GM23248 (cell line): Measurements from ENCODE around the gene MAT2A. TPM values are rescaled to one million over a fixed set of nuclear protein-coding genes. Genes with fewer than 3 reads are reported as not detected.
A peak's percentile ranks its signal among the peaks of the same experiment; 100 is the strongest.

ENCODE experiments used
- DNase-seq: peaks from one replicate; pipeline ENCODE4 v3.0.0-alpha.2; 2015
- H2AFZ ChIP-seq: fragments of 200-600 bp; sonication (generic); 2 replicates; pipeline ENCODE4 v1.6.1; 2016; ENCODE audit warnings: antibody characterized with exemption
- H3F3A ChIP-seq: fragments of 200-600 bp; sonication (generic); 2 replicates; pipeline ENCODE4 v1.6.1; 2016; ENCODE audit warnings: mild to moderate bottlenecking, antibody characterized with exemption, mixed run types; ENCODE audit not compliant: insufficient read depth
- H3K27ac ChIP-seq: fragments of 200-600 bp; sonication (generic); 2 replicates; pipeline ENCODE4 v1.5.1; 2016; ENCODE audit warnings: mild to moderate bottlenecking
- H3K27me3 ChIP-seq: fragments of 200-600 bp; sonication (generic); replicated peaks from 2 replicates; pipeline ENCODE4 v1.6.1; 2016; ENCODE audit warnings: mild to moderate bottlenecking; ENCODE audit not compliant: insufficient read depth
- H3K36me3 ChIP-seq: fragments of 200-600 bp; sonication (generic); 2 replicates; pipeline ENCODE4 v1.6.1; 2016; ENCODE audit warnings: low read depth, mild to moderate bottlenecking
- H3K4me1 ChIP-seq: fragments of 200-600 bp; sonication (generic); 2 replicates; pipeline ENCODE4 v1.6.1; 2016; ENCODE audit warnings: mild to moderate bottlenecking; ENCODE audit not compliant: insufficient read depth
- H3K4me2 ChIP-seq: fragments of 200-600 bp; sonication (generic); one replicate; pipeline ENCODE4 v1.6.1; 2016; ENCODE audit warnings: mild to moderate bottlenecking; ENCODE audit not compliant: unreplicated experiment
- H3K4me3 ChIP-seq: fragments of 200-600 bp; sonication (generic); 2 replicates; pipeline ENCODE4 v1.5.1; 2016; ENCODE audit warnings: mild to moderate bottlenecking
- H3K79me2 ChIP-seq: fragments of 200-600 bp; sonication (generic); 2 replicates; pipeline ENCODE4 v1.6.1; 2016; ENCODE audit warnings: mild to moderate bottlenecking; ENCODE audit not compliant: insufficient read depth
- H3K9ac ChIP-seq: fragments of 200-600 bp; sonication (generic); 2 replicates; pipeline ENCODE4 v1.6.1; 2016; ENCODE audit warnings: mild to moderate bottlenecking
- H3K9me2 ChIP-seq: fragments of 200-600 bp; sonication (generic); 2 replicates; pipeline ENCODE4 v1.6.1; 2016; ENCODE audit warnings: mixed run types, mild to moderate bottlenecking, moderate library complexity; ENCODE audit not compliant: insufficient read depth
- H3K9me3 ChIP-seq: fragments of 200-600 bp; sonication (generic); one replicate; pipeline ENCODE4 v1.6.1; 2017; ENCODE audit warnings: low read depth
- H4K20me1 ChIP-seq: fragments of 200-600 bp; sonication (generic); 2 replicates; pipeline ENCODE4 v1.6.0; 2016; ENCODE audit not compliant: insufficient read depth
- EZH2 ChIP-seq: fragments of 200-600 bp; sonication (generic); IDR thresholded peaks from 2 replicates; pipeline ENCODE4 v1.6.1; 2018; ENCODE audit warnings: antibody characterized with exemption, mild to moderate bottlenecking; ENCODE audit not compliant: insufficient read depth, poor library complexity, severe bottlenecking
- EZH2phosphoT487 ChIP-seq: fragments of 200-600 bp; sonication (generic); IDR thresholded peaks from 2 replicates; pipeline ENCODE4 v1.6.1; 2018; ENCODE audit warnings: antibody characterized with exemption, moderate library complexity, mild to moderate bottlenecking, low read depth; ENCODE audit not compliant: insufficient read depth
- WGBS, 2 experiments: methylation state at CpG; one replicate each; pipeline ENCODE4 v1.1.6; 2015 to 2017; ENCODE audit warnings: low lambda C conversion rate in 2 of 2, low coverage in 1 of 2; ENCODE audit errors: missing lambda C conversion rate in 2 of 2; 5-methylcytosine and 5-hydroxymethylcytosine counted together
- in situ Hi-C: fragments of 300-500 bp; cut with MboI; formaldehyde crosslinking; loops from 2 replicates; pipeline ENCODE4 v1.15.0; 2020
- polyA plus RNA-seq: library from polyadenylated mRNA; unstranded; fragments of >200 nt; fragmentation: Nextera tagmentation; extraction: Ambion mirVana; gene quantifications from 2 replicates; pipeline ENCODE4 v1.2.1, GENCODE V29; 2016
- total RNA-seq: library from RNA; depleted of rRNA; stranded (reverse); fragments of >200 nt; shearing (Covaris generic); gene quantifications from 2 replicates; pipeline ENCODE4 v1.2.3, GENCODE V29; 2014

Gene MAT2A
- total and polyA plus RNA-seq, 2 experiments from 2014 or later, result 104 to 217 TPM

- in situ Hi-C loops, result no loop called here
Measured at GRCh38 chr2:85514323-85514722, 24.6 kb upstream of the MAT2A start.

DNA sequence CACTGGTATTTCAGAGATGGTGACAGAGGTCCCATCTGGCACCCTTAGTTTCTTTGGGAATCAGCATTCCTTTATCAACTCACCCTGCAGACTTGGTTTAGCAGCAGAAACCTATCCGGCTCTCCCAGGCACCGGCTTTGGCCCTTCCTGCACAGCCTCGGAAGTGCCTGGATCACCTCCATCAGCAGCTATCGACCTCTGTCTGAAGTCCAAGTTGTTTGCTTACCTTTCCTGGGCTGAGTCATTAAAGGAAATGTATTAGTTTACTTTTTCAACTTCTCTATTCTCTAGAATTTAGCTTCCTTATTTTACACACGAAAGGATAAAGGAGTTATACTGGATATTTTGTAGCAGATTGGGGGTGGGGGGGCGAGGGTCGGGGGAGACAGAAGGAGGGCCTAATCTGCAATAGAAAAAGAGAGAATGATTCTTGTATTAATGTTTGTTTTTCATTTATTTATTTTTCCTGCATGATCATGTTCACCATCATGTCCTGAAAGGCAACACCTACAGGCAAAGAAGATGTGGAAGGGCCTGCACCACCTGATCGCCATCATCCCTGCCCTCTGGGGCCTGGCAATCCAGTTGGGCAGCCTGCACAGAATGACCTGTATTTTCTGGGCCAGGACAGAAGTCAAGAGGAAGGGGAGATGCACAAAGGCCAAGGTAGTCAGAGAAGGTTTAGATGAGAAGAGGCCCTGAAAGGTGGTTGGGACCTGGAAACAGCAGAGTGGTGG, 22.1 kb upstream of the MAT2A start:
- no peak for DNase-seq

More at GRCh38 chr2:85514323-85514722, 24.6 kb upstream of the MAT2A start:
- no peak overlapping the region for H3K27ac ChIP-seq
- no peak for DNase-seq
- H3K9me3 ChIP-seq, result no peaks in the 10 kb centered on the region
- H3K79me2 ChIP-seq, result no peaks in the 10 kb centered on the region
- no peaks in the 10 kb centered on the region for H4K20me1 ChIP-seq
- no peak overlapping the region for H3K4me3 ChIP-seq
- WGBS, 2 experiments, result 94 to 95% methylated on average over 6 of the region's 6 CpGs
- H3K9me2 ChIP-seq, result no peaks in the 10 kb centered on the region
- H3F3A ChIP-seq, result no peaks in the 10 kb centered on the region
- H3K27me3 ChIP-seq, result no peaks in the 10 kb centered on the region
- no peak overlapping the region for H3K4me2 ChIP-seq
- no peak overlapping the region for H2AFZ ChIP-seq
- TF ChIP-seq EZH2 (no peak), EZH2phosphoT487 (no peak)
- H3K4me1 ChIP-seq, result no peaks in the 10 kb centered on the region
- no peaks in the 10 kb centered on the region for H3K36me3 ChIP-seq
- no peak overlapping the region for H3K9ac ChIP-seq

GRCh38 chr2:85522090-85522647, 16.8 kb upstream of the MAT2A start:
- Histone ChIP-seq H3K4me3 (no peak overlapping the region), H3F3A (no peaks in the 10 kb centered on the region), H3K79me2 (no peaks in the 10 kb centered on the region), H2AFZ (no peak overlapping the region), H3K36me3 (no peaks in the 10 kb centered on the region), H3K9me3 (no peaks in the 10 kb centered on the region), H3K4me2 (no peak overlapping the region), H3K27me3 (no peaks in the 10 kb centered on the region), H3K27ac (no peak overlapping the region), H4K20me1 (no peaks in the 10 kb centered on the region), H3K4me1 (no peaks in the 10 kb centered on the region), H3K9me2 (no peaks in the 10 kb centered on the region), H3K9ac (no peak overlapping the region)
- DNase-seq, result peak; percentile 10
- TF ChIP-seq EZH2, result no peak
- TF ChIP-seq EZH2phosphoT487, result no peak
- WGBS, 2 experiments, result 63 to 71% methylated on average over 6 of the region's 6 CpGs
- in situ Hi-C loops, result no loop called here

More for the DNA sequence above, 22.1 kb upstream of the MAT2A start:
- Histone ChIP-seq H3F3A (no peaks in the 10 kb centered on the region), H3K4me3 (no peak overlapping the region), H4K20me1 (no peaks in the 10 kb centered on the region), H3K27ac (no peak overlapping the region), H3K27me3 (no peaks in the 10 kb centered on the region), H3K4me1 (no peaks in the 10 kb centered on the region), H3K79me2 (no peaks in the 10 kb centered on the region), H3K4me2 (no peak overlapping the region), H3K9me3 (no peaks in the 10 kb centered on the region), H3K9ac (no peak overlapping the region), H3K9me2 (no peaks in the 10 kb centered on the region), H2AFZ (no peak overlapping the region), H3K36me3 (no peaks in the 10 kb centered on the region)
- in situ Hi-C loops, result no loop called here
- TF ChIP-seq EZH2phosphoT487, result no peak
- no peak for TF ChIP-seq EZH2
- WGBS, 2 experiments, result 77 to 80% methylated on average over 8 of the region's 8 CpGs

GRCh38 chr2:85523062-85523902, 15.7 kb upstream of the MAT2A start:
- no peak for DNase-seq
- no peak overlapping the region for H3K9ac ChIP-seq
- no peaks in the 10 kb centered on the region for H3F3A ChIP-seq
- in situ Hi-C loops, result no loop called here
- H3K4me3 ChIP-seq, result no peak overlapping the region
- H3K4me2 ChIP-seq, result no peak overlapping the region
- no peaks in the 10 kb centered on the region for H4K20me1 ChIP-seq
- no peaks in the 10 kb centered on the region for H3K79me2 ChIP-seq
- no peak overlapping the region for H3K27ac ChIP-seq
- TF ChIP-seq EZH2phosphoT487 (no peak), EZH2 (no peak)
- H3K4me1 ChIP-seq, result no peaks in the 10 kb centered on the region
- H3K36me3 ChIP-seq, result no peaks in the 10 kb centered on the region
- H3K27me3 ChIP-seq, result no peaks in the 10 kb centered on the region
- H3K9me3 ChIP-seq, result no peaks in the 10 kb centered on the region
- no peaks in the 10 kb centered on the region for H3K9me2 ChIP-seq
- WGBS, 2 experiments, result 85 to 87% methylated on average over 8 of the region's 8 CpGs
- no peak overlapping the region for H2AFZ ChIP-seq
